ENCODE data around the gene SEC14L1. TPM values are rescaled to one million over a fixed set of nuclear protein-coding genes. Genes with fewer than 3 reads are reported as not detected.

The SEC14L1 gene
- total RNA-seq, 1 experiment from 2014 or later, result 78.6 TPM

- Histone ChIP-seq H3K36me3 (ENCODE audit: insufficient read depth, low read length, poor library complexity, severe bottlenecking) (peaks cover 26% of the 10 kb centered on the region), H3K9me3 (ENCODE audit: low read depth, low read length, poor library complexity, severe bottlenecking) (no peaks in the 10 kb centered on the region), H3K4me3 (ENCODE audit: low read depth, low read length, poor library complexity, severe bottlenecking) (no peak overlapping the region), H3K27me3 (replicated peaks; ENCODE audit: insufficient read depth, low read depth, low read length, poor library complexity) (no peaks in the 10 kb centered on the region), H3K4me1 (ENCODE audit: insufficient read depth, low read length, poor library complexity, severe bottlenecking) (peaks cover 13% of the 10 kb centered on the region), H3K27ac (ENCODE audit: low read depth, low read length, poor library complexity, severe bottlenecking) (no peak overlapping the region)
- ChIA-PET POLR2A (ENCODE audit: low non-redundant PET) (no interaction called here), CTCF (no interaction called here)
- no TSS peak for BruUV-seq (replicated peaks)
- DNase-seq (ENCODE audit: low spot score), result no peak
- intact Hi-C loops (cut with micrococcal nuclease; ENCODE audit: unreplicated experiment), result no loop called here
- TF ChIP-seq CTCF (conservative IDR thresholded peaks at IDR 0.05; ENCODE audit: low read depth, low read length) (no peak), EZH2 (IDR thresholded peaks at IDR 0.05; ENCODE audit: borderline replicate concordance, low read depth, low read length, poor library complexity, severe bottlenecking) (no peak)
Observed at GRCh38 chr17:77146246-77146632, 5.5 kb downstream of the SEC14L1 start.

- no peak for DNase-seq (ENCODE audit: low spot score)
- Histone ChIP-seq H3K36me3 (ENCODE audit: insufficient read depth, low read length, poor library complexity, severe bottlenecking) (peaks cover 26% of the 10 kb centered on the region), H3K27ac (ENCODE audit: low read depth, low read length, poor library complexity, severe bottlenecking) (no peak overlapping the region), H3K27me3 (replicated peaks; ENCODE audit: insufficient read depth, low read depth, low read length, poor library complexity) (no peaks in the 10 kb centered on the region), H3K4me3 (ENCODE audit: low read depth, low read length, poor library complexity, severe bottlenecking) (no peak overlapping the region), H3K4me1 (ENCODE audit: insufficient read depth, low read length, poor library complexity, severe bottlenecking) (peaks cover 11% of the 10 kb centered on the region), H3K9me3 (ENCODE audit: low read depth, low read length, poor library complexity, severe bottlenecking) (no peaks in the 10 kb centered on the region)
- TF ChIP-seq EZH2 (IDR thresholded peaks at IDR 0.05; ENCODE audit: borderline replicate concordance, low read depth, low read length, poor library complexity, severe bottlenecking), result no peak
- TF ChIP-seq CTCF (conservative IDR thresholded peaks at IDR 0.05; ENCODE audit: low read depth, low read length), result no peak
- ChIA-PET POLR2A (ENCODE audit: low non-redundant PET) (no interaction called here), CTCF (no interaction called here)
- no TSS peak for BruUV-seq (replicated peaks)
- intact Hi-C loops (cut with micrococcal nuclease; ENCODE audit: unreplicated experiment), result no loop called here
Observed at GRCh38 chr17:77146882-77147281, 6.1 kb downstream of the SEC14L1 start.

- peaks cover 6% of the 10 kb centered on the region for H3K4me1 ChIP-seq (ENCODE audit: insufficient read depth, low read length, poor library complexity, severe bottlenecking)
- H3K4me3 ChIP-seq (ENCODE audit: low read depth, low read length, poor library complexity, severe bottlenecking), result no peak overlapping the region
- no TSS peak for BruUV-seq (replicated peaks)
- ChIA-PET POLR2A (ENCODE audit: low non-redundant PET) (no interaction called here), CTCF (no interaction called here)
- H3K27me3 ChIP-seq (replicated peaks; ENCODE audit: insufficient read depth, low read depth, low read length, poor library complexity), result no peaks in the 10 kb centered on the region
- TF ChIP-seq EZH2 (IDR thresholded peaks at IDR 0.05; ENCODE audit: borderline replicate concordance, low read depth, low read length, poor library complexity, severe bottlenecking) (no peak), CTCF (conservative IDR thresholded peaks at IDR 0.05; ENCODE audit: low read depth, low read length) (no peak)
- H3K27ac ChIP-seq (ENCODE audit: low read depth, low read length, poor library complexity, severe bottlenecking), result no peak overlapping the region
- peaks cover 26% of the 10 kb centered on the region for H3K36me3 ChIP-seq (ENCODE audit: insufficient read depth, low read length, poor library complexity, severe bottlenecking)
- no peak for DNase-seq (ENCODE audit: low spot score)
- intact Hi-C loops (cut with micrococcal nuclease; ENCODE audit: unreplicated experiment), result no loop called here
- no peaks in the 10 kb centered on the region for H3K9me3 ChIP-seq (ENCODE audit: low read depth, low read length, poor library complexity, severe bottlenecking)
Observed at GRCh38 chr17:77147357-77147801, 6.6 kb downstream of the SEC14L1 start.

All from A673 (cell line).